ENCODE results near the gene ALDH3B2.

The ALDH3B2 gene

DNA sequence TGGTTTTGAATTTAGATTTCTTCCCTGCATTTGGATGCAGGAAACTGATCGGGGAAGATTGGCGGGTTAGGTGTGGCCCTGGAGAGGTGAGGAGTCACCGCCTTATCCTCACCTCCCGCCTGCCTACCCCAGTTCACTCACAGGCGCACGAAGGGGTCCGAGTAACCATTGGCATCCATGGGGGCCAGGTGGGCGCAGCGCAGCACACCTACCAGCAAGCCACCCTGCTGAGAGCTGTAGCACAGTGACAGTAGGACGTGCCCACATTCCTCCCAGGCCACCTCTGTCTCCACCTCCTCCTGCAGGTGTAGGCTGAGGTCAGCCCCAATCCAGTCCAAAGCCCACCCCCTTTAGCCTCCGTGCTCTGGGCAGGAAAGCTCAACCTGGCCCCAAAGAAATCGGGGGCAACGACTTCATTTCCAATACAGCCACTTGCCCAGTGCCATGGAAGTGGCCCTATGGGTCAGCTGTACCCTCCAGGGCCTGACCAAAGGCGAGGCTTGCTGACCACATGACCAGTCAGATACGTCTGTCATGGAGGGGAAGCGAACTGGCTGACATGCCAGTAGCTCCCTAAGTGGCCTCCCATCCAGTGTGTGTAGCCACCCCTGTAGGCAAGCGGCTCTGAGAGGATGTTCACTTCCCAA is 61.0 kb downstream of the ALDH3B2 start:
- peaks cover 19 to 45% of the 10 kb centered on the region in 2 donors for H3K36me3 ChIP-seq (ENCODE audit: control insufficient read depth in 1 of 2, insufficient read depth in 2 of 2, low read length in 2 of 2)
- peak overlapping the region; percentile 74 to 78 for H3K9ac ChIP-seq (ENCODE audit: low read depth in 1 of 2, low read length in 2 of 2)
- H3K4me3 ChIP-seq (ENCODE audit: low read depth in 1 of 2, low read length in 2 of 2), result peak overlapping the region; percentile 58 to 70
- H3K27ac ChIP-seq (ENCODE audit: low read depth, low read length), result peak overlapping the region; percentile 79
- peaks cover 0 to 8% of the 10 kb centered on the region in 2 donors for H3K27me3 ChIP-seq (ENCODE audit: control insufficient read depth in 1 of 2, insufficient read depth in 2 of 2, low read length in 2 of 2)
- peaks cover 24% of the 10 kb centered on the region in 2 donors for H3K4me1 ChIP-seq (ENCODE audit: control insufficient read depth in 1 of 2, insufficient read depth in 2 of 2, low read length in 2 of 2)
- H3K9me3 ChIP-seq (ENCODE audit: control insufficient read depth in 1 of 2, low read length in 2 of 2), result no peaks in the 10 kb centered on the region

DNA sequence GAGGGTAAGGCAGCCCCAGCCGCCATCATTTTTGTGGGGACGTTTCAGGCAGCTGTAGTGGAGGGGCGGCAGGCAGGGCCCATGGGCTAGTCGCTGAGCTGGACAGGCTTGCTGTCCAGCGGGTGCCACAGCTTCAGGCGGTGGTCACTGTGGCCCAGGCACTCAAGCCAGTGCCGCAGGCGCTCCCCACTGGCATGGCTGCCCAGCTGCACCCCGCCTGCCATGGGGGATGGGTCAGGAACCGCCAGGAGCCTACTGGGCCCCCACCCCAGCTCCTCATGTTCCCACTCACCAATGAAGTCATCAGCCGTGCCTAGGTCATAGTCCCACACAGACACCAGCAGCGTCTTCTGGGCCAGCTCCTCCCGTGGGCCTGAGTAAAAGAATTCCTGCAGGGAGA is 61.7 kb downstream of the ALDH3B2 start:
- peaks cover 0 to 8% of the 10 kb centered on the region in 2 donors for H3K27me3 ChIP-seq (ENCODE audit: control insufficient read depth in 1 of 2, insufficient read depth in 2 of 2, low read length in 2 of 2)
- no peaks in the 10 kb centered on the region for H3K9me3 ChIP-seq (ENCODE audit: control insufficient read depth in 1 of 2, low read length in 2 of 2)
- H3K4me1 ChIP-seq (ENCODE audit: control insufficient read depth in 1 of 2, insufficient read depth in 2 of 2, low read length in 2 of 2), result peaks cover 25 to 26% of the 10 kb centered on the region in 2 donors
- H3K9ac ChIP-seq (ENCODE audit: low read depth in 1 of 2, low read length in 2 of 2), result no peak overlapping the region
- no peak overlapping the region for H3K27ac ChIP-seq (ENCODE audit: low read depth, low read length)
- no peak overlapping the region for H3K4me3 ChIP-seq (ENCODE audit: low read depth in 1 of 2, low read length in 2 of 2)
- peaks cover 19 to 46% of the 10 kb centered on the region in 2 donors for H3K36me3 ChIP-seq (ENCODE audit: control insufficient read depth in 1 of 2, insufficient read depth in 2 of 2, low read length in 2 of 2)
